NOMO-1 treated with DMSO at 0.1 percent for 48 hours (cell line): ENCODE results near the gene KRTCAP2.
A peak's percentile ranks its signal among the peaks of the same experiment; 100 is the strongest.
"Not testable (repeated sequence)": the region's sequence is repeated elsewhere in the genome, so short reads cannot be mapped to it uniquely, and the experiment has no call there.

Experiments
- DNase-seq: peaks from one replicate; lab custom pipeline; 2025; ENCODE audit not compliant: unreplicated experiment; lab: John Stamatoyannopoulos, UW

Gene KRTCAP2

GRCh38 chr1:155172732-155173477 lies at the start of gene KRTCAP2:
Gene KRTCAP2, minus strand, starts transcription at chr1:155173304. Its CDS starts 80 bp downstream, at chr1:155173224.
- peak; percentile 95 for DNase-seq

DNA sequence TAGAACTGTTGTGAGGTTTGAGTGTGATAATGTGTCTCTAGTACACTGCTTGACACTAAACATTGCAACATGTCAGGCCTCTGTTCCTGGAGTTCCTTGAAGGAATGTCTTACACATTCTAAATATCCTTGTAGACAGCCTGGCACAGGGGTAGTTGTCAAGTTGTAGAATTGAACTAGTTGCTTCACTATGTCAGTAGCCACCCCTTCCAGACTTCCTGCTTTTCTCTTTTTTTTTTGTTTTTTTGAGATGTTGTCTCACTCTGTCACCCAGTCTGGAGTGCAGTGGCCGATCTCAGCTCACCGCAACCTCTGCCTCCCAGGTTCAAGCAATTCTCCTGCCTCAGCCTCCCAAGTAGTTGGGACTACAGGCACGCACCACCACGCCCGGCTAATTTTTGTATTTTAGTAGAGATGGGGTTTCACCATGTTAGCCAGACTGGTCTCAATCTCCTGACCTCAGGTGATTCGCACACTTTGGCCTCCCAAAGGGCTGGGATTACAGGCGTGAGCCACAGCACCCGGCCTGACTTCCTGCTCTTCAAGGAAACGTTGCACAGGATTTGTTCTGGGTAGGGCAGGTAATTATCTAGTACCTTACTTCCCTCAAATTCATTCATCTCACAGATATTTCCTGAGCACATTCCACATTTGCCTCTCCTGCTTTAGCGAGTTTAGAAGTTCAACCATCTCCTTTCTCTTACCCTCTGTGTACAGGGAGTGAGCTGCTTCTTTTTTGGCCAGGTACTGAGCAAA lies 47.3 kb upstream of the KRTCAP2 start:
- not testable (repeated sequence) for DNase-seq

DNA sequence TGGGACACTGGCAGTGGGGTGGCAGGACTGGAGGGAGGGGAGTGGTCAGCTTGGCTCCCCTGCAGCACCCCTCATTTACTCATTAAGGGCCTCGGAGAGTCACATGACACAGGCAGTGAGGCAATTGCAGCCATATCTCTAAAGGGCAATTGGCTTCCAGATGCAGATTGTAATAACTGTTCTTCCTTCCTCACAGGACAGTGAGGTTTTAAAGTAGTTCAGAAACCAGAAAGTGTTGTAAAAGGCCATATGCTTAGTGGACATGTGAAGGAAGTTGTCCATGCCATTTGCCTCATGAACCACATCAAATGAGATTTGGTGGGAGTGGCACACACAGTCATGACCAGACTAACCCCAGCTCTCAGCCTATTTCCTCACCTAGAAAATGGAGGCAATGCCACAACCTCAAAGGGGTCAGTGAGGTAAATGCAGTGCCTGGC lies 46.5 kb upstream of the KRTCAP2 start:
- DNase-seq: peak; percentile 70

DNA sequence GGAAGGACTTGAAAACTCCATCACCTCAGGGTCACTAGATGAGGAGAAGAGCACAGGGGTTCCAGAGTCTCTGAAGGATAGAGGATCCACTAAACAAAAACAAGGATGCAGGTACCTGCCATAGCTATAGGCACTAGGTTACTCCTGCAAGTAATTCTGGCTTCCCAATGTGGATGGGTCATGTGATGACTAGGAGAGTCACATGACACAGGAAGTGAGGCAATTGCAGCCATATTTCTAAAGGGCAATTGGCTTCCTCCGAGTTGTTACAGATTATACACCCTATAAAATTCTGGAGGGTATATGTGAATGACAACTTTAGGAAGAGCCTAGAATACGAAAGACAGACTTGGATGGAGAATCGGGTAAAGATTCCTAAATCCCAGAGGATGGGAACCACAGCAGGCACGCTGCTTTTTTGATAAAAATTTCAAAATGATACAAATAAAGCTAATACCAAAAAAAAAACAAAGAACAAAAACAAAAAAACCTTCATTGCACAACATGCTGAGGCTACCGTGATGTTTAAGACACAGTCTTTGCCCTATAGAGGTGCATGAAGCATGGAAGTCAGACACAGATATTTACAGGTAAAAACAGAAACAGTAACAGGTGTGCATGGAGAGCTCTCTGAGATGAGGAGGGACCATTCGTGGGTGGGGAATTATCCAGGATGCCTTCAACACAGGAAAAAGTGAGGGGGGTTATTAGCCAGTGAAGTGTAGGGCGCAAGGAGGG lies 45.9 kb upstream of the KRTCAP2 start:
- DNase-seq: peak; percentile 23

GRCh38 chr1:155214702-155215101 lies 41.6 kb upstream of the KRTCAP2 start:
- DNase-seq: not testable (repeated sequence)

GRCh38 chr1:155212051-155212440 lies 38.9 kb upstream of the KRTCAP2 start:
- DNase-seq: not testable (repeated sequence)

DNA sequence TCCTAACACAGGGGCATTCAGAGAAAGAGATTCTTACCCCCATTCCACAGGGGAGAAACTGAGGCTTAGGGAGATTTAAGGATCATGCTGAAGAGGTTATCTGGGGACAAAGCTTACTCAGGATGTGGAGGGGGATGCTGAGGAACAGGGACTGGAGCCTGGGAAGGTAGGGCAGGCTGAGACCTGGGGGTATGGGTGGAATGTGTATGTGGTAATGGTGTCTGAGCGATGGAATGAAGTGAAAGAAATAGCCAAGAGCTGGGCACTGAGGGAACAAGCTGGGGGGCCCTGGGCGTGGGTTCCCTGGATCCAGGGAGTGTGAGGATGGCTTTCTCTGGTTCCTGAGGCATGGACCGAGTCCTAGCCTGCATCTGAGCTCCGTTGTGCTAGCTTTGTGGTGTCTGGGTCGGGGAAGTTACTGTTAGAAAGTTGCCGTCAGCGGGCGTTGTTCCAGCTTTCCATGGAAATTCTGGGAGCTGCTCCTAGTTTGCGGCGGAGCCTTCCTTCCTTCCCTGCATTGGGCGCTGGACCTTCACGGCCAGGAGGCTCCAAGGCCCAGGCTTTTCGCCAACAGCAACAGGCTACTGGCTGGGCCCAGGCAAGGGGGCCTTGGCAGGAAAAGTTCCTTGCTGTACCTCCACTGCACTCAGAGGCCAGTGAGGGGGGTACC lies 38.4 kb upstream of the KRTCAP2 start:
- DNase-seq: not testable (repeated sequence)

- DNase-seq: peak; percentile 73
Measured at GRCh38 chr1:155210314-155211104, 37.4 kb upstream of the KRTCAP2 start.

DNA sequence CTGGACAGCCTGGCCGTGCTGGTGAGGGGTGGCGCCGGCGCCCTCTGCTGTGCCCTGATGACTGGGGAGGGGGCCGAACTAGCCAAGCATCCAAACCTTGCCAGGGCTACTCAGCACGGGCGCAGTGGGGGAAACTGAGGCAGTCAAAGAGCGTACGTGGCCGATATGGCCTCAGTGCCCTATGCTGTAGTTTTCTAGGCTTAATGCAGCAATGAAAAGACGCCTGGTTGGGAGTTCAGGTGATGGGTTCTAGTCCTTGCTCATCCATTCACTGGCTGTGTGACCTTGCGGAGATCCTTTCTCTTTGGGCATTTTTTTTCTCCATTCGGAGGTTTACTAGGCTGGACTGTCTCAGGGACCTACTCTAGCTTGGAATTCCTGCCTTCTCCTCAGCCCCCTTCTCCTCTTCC lies 36.2 kb upstream of the KRTCAP2 start:
- DNase-seq: no peak

DNA sequence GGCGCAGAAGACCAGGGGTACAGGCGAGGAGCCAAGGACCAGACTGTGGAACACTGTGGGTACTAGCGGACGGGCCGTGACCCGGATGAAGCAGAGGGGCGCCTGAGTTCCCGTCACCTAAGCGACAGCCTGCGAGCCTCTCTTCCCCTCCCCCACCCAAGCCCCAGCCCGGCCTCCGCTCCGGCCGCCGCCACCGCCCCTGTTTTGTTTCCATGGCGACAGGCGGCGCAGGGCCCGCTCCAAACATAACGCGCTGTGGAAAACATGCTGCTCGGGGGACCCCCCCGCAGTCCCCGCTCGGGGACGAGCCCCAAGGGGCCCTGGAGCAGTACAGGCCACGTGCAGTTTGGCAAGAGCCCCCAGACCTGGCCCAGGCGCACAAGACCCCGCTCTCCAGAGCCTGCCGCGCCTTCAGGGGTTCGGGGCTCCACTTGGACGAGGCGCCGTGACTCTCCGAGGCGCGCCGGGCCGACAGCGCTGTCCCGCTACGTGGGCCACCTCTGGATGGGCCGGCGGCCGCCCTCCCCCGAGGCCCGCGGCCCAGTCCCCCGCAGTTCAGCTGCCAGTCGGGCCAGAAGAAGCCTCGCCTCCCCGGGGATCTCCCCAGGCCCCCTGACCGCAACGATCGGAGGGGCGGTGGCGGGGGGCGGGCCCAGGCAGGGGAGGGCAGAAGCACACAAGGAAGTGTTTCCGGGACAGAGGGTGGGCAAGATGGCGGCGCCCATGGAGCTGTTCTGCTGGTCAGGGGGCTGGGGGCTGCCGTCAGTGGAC lies 35.6 kb upstream of the KRTCAP2 start, which contains the start of gene MTX1:
TSS of gene MTX1 (plus strand) at position 155 of the 771 bp plus-strand sequence. CDS start at position 265, 110 bp downstream.
- DNase-seq: peak; percentile 77

- DNase-seq: no peak
Measured at GRCh38 chr1:155207806-155208540, 34.9 kb upstream of the KRTCAP2 start, which contains the start of gene THBS3. Gene THBS3, minus strand, starts transcription at chr1:155207897. Its CDS starts 21 bp downstream, at chr1:155207876.

DNA sequence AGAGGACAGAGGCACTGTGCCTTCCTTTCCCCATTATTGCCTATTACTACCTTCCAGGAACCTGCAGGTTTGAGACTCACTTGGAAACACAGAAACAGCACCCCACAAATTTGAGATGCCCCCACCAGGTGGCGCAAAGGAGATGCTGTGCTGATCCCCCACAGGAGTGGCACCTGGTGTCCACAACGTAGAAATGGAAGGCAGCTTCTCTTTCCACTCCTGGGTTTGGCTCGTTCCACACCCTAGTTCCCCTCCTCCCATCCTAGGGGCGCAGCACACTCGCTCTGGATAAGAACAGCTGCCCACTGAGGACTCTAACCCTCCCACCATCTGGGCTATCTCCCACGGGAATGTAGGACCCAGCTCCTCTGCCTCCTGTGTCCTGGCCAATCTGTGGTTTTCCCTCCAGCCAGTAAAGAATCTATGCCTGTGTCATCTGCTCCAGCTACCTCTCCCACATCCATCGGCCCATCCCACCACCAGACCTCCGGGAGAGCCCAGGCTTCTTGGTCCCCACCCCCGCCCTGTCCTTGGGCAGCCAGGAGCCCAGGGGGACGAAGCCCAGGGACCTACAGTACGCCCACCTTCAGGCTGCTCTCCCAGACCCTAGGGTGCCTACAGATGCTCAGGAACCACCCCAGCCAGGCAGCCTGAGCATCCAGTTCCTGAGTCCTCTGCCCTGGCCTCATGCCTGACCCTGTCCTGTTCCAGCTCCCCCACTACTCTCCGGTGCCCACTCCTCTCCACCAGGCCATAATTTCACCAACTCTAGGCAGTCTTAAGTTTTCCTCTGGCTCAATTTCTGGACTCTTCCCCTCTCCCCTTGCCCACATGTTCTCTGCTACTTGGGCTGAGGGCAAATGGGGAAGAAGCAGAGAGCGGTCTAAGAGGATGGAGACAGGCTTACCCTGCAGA lies 34.0 kb upstream of the KRTCAP2 start:
- DNase-seq: peak; percentile 77

DNA sequence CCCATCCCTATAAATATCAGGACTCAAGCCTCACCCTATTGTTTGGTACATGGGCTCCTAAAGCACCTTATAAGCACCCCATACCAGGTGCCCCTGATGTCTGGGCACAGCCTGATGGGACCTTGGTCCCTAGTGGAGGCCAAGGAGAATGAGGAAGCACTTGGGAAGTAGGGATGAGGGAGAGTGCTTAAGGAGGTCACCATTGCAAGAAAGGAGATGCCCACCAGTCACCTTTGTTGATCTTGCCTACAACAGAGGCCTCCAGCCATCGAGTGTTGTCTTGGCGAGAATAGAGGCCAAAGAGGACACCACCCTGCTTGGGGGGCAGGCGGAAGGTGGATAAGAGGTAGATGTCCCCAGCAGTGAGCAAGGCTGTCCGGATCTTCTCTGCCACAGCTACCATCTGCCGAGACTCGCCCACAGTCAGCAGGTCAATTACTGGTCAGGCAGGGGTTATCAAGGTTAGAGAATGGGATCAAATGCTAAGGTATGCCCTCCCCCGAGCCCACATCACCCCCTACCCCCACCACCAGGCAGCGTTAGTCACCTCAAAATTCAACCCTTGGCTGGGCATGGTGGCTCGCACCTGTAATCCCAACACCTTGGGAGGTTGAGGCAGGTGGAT lies 33.0 kb upstream of the KRTCAP2 start:
- no peak for DNase-seq

- DNase-seq: no peak
Measured at GRCh38 chr1:155205035-155205434, 31.9 kb upstream of the KRTCAP2 start.

GRCh38 chr1:155202731-155203515 lies 29.8 kb upstream of the KRTCAP2 start:
- no peak for DNase-seq

DNA sequence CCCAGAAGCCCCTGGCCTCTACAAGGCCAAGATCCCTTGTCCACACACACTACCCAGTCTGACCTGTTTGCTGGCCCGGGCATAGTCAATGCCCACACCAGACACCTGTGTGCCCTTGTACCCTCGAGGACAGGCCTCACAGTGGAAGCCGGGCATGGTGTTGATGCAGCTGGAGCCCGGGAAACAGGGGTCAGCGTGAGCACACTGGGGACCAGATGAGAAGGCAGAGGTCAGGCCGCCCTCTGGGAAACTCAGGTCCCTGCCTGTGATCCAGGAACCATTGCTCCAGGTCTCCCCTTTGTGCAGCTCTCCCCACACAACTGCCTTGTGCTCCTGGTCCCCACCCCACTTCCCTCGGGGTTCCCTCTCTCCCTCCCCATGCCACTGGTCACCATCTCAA lies 29.1 kb upstream of the KRTCAP2 start:
- DNase-seq: no peak
